Upper lobe of left lung (tissue), 4 donors: ENCODE measurements around the gene OPA3.
A peak's percentile ranks its signal among the peaks of the same experiment; 100 is the strongest.

Experiments
- CTCF ChIP-seq, 6 experiments: fragments of 450-650 bp in 4 of 6; fragments of 200-600 bp in 2 of 6; sonication (generic) in 2 of 6; IDR thresholded peaks; one replicate each; pipeline ENCODE4 v1.5.1; 2016 to 2019; ENCODE audit warnings: antibody characterized with exemption in 6 of 6
- POLR2A ChIP-seq, 4 donors: fragments of 450-650 bp; IDR thresholded peaks; one replicate each; pipeline ENCODE4 v1.5.1; 2016 to 2017; ENCODE audit warnings: antibody characterized with exemption in 4 of 4, mild to moderate bottlenecking in 2 of 4

- TF ChIP-seq CTCF (IDR thresholded peaks at IDR 0.05) (peak; percentile 62 to 74 (median 68)), POLR2A (IDR thresholded peaks at IDR 0.05) (no peak)
Observed at GRCh38 chr19:45569619-45570421, 14.8 kb downstream of the OPA3 start.
